GM19467 (cell line): Measurements from ENCODE around the gene PAQR6.
"Not testable (repeated sequence)": the region's sequence is repeated elsewhere in the genome, so short reads cannot be mapped to it uniquely, and the experiment has no call there.

ENCODE experiments used
- ATAC-seq: cut with Tn5 transposase; IDR thresholded peaks from one replicate; pipeline ENCODE4 v1.9.1; 2021; ENCODE audit warnings: mild to moderate bottlenecking, moderate library complexity; ENCODE audit not compliant: unreplicated experiment

Gene PAQR6

DNA sequence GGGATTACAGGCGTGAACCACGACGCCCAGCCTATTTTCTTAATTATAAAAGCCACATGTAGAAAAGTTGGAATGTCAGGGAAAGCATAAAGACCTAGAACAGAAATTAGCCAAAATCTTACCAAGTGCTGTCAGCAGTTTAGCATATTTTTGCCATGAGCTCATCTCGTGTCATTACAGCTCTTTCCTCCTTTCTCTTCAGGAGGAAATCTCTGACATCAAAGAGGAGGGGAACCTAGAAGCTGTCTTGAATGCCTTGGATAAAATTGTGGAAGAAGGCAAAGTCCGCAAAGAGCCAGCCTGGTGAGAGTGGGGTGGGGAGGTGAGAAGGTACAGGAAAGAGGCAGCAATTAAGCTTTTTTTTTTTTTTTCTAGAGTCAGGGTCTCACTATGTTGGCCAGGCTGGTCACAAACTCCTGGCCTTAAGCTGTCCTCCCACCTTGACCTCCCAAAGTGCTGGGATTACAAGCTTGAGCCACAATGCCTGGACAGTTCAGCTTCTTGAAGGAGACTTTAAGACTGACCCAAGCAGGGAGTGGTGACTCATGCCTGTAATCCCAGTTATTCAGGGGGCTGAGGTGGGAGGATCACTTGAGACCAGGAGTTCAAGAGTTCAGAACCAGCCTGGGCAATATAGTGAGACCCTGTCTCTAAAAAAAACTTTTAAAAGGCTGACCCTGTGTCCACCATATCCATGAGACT is 14.3 kb downstream of the PAQR6 start:
- ATAC-seq, result no peak

DNA sequence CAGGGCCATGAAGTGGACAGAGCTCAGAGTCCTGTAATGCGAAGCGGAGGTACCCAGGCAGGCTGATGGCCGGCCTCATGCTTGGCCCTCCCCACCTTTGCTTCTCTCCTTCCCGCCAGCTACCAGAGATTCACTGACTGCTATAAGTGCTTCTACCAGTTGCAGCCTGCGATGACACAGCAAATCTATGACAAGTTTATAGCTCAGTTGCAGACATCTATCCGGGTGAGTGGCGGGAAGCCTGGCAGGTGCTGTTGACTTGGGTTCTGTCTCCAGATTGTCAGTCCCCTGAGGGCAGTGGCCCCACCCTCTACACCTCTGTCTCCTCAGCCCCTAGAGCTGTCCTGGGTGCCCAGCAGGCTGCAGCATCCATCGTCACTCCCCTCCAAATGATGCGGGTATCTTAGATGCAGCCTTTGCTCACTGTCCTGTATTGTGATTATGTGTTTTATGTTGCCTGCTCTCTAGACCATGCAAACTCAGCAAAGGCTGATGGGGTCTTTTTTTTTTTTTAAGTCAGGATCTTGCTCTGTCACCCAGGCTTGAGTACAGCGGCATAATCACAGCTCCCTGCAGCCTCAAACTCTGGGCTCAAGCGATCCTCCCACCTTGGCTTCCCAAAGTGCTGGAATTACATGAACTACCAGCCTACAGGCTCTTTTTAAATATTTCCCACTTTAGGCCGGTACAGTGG is 15.5 kb downstream of the PAQR6 start:
- no peak for ATAC-seq

DNA sequence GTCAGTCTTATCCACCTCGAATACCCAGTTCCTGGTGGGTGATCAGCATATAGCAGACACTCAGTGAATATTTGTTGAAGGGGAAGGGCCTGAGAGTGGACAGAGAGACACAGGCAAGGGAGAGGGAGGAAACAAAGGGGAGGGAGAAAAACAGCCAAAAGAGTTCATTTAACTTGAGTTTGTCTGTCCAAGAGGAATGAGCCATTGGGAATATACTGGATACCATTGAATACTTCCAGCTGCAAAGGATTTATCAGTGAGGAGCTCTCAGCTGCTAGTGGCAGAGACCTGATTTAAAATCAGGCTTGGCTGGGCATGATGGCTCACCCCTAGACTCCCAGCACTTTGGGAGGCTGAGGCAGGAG is 17.4 kb downstream of the PAQR6 start:
- no peak for ATAC-seq

- no peak for ATAC-seq
These were observed 17.9 kb downstream of the PAQR6 start for GRCh38 chr1:156229809-156230472.

DNA sequence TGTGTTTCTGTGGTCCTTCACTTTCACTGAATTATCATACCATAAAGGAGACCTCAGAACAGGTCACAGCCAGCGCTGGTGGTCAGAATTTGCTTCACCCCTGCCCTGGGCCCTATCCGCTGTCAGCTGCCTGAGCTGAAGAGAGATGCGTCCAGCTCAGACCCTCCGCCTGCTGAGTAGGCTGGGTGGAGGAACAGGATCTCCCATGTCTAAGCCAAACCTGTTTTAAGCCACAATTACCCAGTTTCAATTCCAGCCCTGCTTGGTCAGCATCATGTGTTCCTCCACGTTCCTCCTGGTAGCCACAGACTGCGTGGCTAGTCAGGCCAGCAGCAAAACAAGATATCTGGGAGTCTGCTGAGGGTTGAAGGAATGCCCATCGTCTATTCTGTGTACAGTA is 19.4 kb downstream of the PAQR6 start:
- ATAC-seq, result no peak

DNA sequence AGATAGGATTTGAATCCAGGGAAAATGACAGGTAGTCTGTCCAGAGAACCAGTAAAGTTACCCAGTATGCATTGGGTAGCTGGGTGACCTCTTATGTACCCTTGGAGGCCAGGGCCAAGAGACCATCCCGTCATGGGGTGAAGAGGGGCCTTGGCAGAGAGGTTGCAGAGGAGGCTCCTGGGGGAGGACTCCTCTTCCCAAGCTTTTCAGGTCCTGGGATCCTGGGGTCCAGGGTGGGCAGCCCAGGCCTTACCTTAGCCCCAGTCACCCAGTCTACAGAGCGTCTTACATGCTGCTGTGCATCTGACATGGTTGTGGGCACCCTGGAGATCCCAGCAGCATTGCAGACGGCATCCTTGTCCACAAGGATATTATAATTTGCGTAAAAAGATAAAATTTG is 21.1 kb downstream of the PAQR6 start:
- no peak for ATAC-seq

- peak; percentile 55 for ATAC-seq
These were observed 21.7 kb downstream of the PAQR6 start for GRCh38 chr1:156226116-156226538.

GRCh38 chr1:156225677-156226014 is 22.2 kb downstream of the PAQR6 start:
- ATAC-seq, result no peak

DNA sequence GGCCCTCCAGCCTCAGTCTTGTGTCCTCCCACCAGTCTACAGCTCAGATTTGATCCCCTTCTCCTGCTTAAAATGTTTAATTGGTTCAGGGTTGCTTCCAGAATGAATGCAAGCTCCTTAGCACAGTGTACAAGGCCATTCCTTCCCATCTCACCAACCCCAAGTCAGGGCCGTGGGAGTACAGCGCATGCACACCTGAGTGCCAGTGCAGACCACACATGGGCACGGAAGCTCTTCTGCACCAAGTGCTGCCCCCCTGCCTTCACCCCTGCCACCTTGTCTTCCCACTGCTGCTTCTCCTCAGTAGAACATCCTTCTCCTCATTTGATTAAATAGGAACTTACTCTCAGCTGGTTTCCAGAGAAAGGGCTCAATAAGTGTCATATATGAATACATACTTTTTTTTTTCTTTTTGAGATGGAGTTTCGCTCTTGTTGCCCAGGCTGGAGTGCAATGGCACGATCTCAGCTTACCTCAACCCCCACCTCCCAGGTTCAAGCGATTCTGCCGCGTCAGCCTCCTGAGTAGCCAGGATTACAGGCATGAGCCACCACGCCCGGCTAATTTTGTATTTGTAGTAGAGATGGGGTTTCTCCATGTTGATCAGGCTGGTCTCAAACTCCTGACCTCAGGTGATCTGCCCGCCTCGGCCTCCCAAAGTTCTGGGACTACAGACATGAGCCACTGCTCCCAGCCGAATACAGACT is 25.7 kb downstream of the PAQR6 start:
- ATAC-seq, result no peak

- ATAC-seq, result no peak
These were observed 27.6 kb downstream of the PAQR6 start for GRCh38 chr1:156220226-156220625.

GRCh38 chr1:156217871-156218270 is 30.0 kb downstream of the PAQR6 start:
- no peak for ATAC-seq

GRCh38 chr1:156216361-156217086 is 31.3 kb downstream of the PAQR6 start:
- not testable (repeated sequence) for ATAC-seq

DNA sequence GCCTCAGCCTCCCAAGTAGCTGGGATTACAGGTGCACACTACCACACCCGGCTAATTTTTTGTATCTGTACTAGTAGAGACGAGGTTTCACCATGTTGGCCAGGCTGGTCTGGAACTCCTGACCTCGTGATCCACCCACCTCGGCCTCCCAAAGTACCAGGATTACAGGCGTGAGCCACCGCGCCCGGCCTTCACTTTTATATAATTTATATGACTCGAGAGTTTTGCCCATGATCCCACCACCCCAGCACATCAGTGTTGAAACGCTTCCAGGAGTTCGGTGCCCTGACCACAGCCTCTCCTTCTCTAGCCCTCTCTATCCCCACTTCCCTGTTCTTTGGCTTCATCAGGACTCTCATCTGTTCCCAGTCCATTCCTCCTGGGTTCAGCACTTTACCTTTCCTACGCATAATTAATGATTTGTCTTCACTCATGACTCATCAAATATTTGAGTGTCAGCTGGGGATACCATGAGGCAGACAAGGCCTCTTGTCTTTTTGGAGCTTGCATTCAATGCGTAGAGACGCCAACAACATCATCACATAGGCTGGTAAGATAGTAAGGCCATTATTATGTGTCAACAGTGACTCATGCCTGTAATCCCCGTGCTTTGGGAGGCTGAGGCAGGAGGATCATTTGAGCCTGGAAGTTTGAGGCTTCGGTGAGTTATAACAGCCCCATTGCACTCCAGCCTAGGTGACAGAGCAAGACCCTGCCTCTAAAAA is 33.7 kb downstream of the PAQR6 start:
- ATAC-seq, result no peak

GRCh38 chr1:156213644-156213966 is 34.3 kb downstream of the PAQR6 start:
- ATAC-seq, result no peak

GRCh38 chr1:156212833-156213643 is 34.8 kb downstream of the PAQR6 start, which contains the start of gene PMF1:
Gene PMF1 (plus strand): TSS chr1:156213007. CDS start chr1:156213016, 9 bp downstream.
- peak; percentile 87 for ATAC-seq

- no peak for ATAC-seq
These were observed 35.7 kb downstream of the PAQR6 start for GRCh38 chr1:156212130-156212529.

GRCh38 chr1:156211243-156211642 is 36.6 kb downstream of the PAQR6 start:
- ATAC-seq, result no peak

- no peak for ATAC-seq
These were observed 43.2 kb downstream of the PAQR6 start for GRCh38 chr1:156204686-156205085.

GRCh38 chr1:156203331-156203730 is 44.5 kb downstream of the PAQR6 start:
- ATAC-seq, result no peak
